GM23248 (cell line): ENCODE results near the gene OR7D4.

ENCODE experiments used
- EZH2 ChIP-seq: fragments of 200-600 bp; sonication (generic); IDR thresholded peaks from 2 replicates; pipeline ENCODE4 v1.6.1; 2018; ENCODE audit warnings: antibody characterized with exemption, mild to moderate bottlenecking; ENCODE audit not compliant: insufficient read depth, poor library complexity, severe bottlenecking
- EZH2phosphoT487 ChIP-seq: fragments of 200-600 bp; sonication (generic); IDR thresholded peaks from 2 replicates; pipeline ENCODE4 v1.6.1; 2018; ENCODE audit warnings: antibody characterized with exemption, moderate library complexity, mild to moderate bottlenecking, low read depth; ENCODE audit not compliant: insufficient read depth

DNA sequence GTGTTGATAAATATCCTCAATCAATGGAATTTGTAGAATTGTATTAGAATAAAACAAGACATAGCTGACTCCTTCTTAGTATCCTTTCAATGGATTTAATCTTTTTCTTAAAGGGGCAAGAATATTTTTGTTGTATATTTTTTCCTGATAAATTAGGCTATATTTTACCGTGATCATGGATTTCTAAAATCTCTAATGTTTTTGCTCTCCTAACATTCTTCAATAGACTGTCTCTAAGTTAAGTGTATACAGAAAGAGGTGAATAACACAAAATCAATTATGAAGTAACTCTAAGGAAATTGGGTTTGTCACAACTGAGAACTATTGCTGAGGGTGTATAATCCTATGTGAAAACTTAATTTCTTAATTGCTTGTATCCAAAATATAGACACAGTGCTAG, 31.2 kb upstream of the OR7D4 start, which contains the start of gene OR7E24:
- TF ChIP-seq EZH2phosphoT487 (no peak), EZH2 (no peak)
